HuH-7.5 (cell line): ENCODE data around the gene TP53RK.
A peak's percentile ranks its signal among the peaks of the same experiment; 100 is the strongest.
"Not testable (repeated sequence)": the region's sequence is repeated elsewhere in the genome, so short reads cannot be mapped to it uniquely, and the experiment has no call there.

Experiments
- DNase-seq: peaks from one replicate; pipeline ENCODE4 v3.0.0; 2011; ENCODE audit warnings: low spot score

Gene TP53RK

DNA sequence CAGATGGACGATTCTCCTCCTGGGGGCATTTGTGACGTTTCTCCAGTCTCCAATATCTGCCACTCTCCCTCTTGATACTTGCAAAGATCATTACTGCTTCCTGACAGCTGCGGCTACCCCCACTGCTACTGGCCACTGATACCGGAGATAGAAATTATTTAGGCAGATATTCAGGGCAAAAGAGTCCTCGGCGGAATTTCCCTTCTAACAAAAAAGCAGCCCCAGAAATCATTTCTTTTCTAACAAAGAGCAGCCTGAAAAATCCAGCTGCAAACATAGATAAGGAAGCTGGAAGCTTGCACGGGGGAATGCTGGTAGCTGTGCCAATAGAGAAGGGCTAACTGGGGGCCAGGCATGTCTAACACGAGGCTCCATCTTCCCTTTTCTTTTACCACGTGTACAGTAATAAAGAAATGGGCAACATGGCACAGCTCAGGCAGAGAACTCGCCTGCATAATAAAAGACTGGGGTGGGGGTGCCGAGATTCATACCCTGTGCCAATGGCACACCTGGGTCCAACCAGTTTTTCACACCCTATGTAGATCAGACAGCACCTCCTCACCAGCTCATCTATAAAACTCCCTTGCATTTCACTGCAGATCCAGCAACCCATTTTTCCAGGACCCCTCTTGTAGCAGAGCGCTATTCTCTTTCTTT, 6.1 kb downstream of the TP53RK start:
- no peak for DNase-seq

DNA sequence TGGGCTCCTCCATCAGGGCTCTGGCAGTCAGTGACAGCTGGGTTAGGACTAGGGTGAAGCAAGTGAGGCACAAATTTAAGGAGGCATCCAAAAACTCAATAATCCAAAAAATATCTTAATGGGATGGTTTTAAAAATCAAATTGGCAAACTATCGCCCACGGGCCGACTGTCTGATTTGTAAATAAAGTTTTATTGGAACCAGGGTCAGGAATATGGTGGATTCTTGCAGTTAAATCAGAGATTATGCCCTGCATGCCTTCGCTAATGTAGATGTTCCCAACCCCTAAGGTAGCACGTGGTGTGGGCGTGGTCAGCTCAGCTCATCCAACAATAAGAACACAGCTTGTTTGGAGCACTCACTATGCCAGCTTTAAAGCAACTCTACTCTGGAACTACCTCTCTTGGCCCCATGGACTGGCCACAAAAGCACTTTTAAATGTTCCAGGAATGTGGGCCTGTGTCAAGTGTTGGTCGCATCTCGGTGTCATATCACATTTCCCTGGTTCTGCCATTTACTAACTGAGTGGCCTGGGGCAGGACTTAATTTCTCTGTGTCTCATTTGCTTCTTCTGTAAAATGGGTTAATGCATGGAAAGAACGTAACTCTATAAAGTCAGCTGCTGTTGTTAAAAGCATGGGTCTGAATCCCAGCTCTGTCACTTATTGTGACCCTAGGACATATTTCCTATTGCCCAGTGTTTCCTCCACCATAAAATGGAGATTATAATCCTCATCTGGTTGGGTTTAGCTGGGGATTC, 7.0 kb downstream of the TP53RK start:
- DNase-seq: no peak

DNA sequence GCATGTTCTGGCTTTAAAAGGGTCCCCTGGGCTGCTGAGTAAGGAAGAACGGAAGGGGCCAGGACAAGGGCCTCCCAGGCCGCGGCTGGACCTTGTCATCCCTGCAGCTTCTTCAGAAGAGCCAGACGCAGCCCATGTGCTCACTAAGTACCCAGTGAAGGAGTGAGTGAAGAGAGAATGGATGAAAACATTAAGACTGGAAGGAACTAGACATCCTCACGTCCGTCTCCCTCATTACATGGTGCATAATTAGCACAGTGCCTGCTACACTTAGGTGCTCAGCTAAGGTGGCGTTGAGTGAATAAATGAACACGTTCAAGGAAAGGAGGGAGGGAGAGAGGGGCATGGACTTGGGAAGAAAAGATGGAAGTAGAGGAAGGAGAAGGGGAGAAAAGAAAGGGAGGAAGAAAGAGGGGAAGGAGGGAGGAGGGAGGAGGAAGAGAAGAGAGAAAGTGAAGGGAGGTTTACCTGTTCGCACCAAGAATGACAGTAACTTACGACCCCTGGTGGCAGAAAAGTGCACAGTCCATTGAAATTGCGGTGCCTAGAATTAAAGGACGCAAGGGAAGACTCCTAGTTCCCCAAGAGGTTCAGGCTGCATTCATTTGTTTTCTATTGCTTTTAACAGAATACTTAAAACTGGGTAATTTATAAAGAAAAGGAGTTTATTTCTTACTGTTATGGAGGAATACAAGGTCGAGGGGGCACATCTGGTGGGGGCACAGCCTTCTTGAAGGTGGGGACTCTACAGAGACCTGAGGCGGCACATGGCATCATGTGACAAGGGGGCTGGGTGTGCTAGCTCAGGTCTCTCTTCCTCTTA, 8.0 kb downstream of the TP53RK start:
- DNase-seq: peak; percentile 42

DNA sequence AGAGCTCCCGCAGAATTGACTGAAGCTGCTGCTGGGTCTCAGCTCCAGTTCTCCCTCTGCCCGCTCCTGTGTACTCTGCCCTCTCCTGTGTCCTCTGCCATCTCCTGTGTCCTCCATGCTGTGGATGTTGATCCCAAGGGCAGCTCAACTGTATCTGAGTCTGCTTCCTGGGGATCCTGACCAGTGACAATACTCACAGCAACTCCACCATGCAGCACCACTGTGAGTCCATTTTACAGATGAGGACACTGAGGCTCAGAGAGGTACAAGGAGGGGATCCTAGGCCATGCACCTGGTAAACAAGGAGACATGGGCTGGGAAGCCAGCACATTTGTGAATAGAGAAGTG, 8.6 kb downstream of the TP53RK start:
- DNase-seq: no peak

DNA sequence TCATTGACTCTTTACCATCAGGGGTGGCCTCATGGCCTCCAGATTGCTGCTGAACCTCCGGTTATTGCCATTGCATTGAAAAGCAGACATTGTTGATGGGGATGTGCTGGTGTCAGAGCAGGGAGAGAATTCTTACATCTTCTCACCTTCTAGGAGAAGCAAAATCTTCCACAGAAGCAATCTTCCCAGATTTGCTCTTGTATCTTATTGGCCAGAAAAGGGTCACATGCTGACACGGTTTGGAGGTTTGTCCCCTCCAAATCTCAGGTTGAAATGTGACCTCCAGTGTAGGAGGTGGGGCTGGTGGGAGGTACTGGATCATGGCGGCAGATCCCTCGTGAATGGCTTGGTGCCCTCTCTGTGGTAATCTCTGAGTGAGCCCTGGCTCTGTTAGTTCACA, 10.7 kb downstream of the TP53RK start:
- no peak for DNase-seq

DNA sequence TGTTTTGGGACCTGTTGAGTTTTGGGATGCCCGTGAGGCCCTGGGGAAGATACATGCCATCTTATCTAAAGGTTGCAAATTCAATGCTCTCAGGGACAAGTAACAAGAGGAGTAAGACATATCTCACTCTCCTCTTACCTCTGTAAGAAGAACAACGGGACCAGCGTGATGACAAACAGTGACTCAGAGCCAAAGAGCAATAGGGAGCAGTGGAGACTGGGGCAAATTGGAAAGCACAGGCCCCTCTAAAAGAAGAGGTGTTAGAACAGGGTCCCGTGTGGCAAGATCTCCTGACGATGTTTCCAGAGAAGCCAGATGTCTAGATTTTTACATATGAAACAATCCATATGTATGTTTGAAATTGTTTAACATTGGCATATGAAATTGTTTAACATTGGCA, 11.6 kb downstream of the TP53RK start:
- DNase-seq: no peak

DNA sequence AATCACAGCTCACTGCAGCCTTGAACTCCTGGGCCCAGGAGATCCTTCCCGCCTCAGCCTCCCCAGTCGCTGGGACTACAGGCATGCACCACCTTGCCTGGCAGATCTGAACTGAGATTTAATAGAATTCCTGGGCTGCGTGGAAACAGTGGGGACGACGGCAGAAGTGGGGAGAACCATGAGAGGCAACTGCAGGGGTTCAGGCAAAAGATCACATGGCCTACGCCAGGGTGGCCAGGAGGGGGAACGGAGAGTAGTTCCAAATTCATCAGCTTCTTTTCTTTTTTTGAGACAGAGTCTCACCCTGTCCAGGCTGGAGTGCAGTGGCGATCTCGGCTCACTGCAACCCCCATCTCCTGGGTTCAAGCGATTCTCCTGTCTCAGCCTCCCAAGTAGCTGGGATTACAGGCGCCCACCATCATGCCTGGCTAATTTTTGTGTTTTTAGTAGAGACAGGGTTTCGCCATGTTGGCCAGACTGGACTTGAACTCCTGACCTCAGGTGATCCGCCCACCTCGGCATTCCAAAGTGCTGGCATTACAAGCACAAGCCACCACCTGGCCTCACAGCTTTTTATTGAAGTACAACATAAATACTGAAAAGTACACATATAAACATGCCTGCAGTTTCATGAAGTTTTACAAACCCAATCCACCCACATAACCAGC, 12.5 kb downstream of the TP53RK start:
- DNase-seq: not testable (repeated sequence)

DNA sequence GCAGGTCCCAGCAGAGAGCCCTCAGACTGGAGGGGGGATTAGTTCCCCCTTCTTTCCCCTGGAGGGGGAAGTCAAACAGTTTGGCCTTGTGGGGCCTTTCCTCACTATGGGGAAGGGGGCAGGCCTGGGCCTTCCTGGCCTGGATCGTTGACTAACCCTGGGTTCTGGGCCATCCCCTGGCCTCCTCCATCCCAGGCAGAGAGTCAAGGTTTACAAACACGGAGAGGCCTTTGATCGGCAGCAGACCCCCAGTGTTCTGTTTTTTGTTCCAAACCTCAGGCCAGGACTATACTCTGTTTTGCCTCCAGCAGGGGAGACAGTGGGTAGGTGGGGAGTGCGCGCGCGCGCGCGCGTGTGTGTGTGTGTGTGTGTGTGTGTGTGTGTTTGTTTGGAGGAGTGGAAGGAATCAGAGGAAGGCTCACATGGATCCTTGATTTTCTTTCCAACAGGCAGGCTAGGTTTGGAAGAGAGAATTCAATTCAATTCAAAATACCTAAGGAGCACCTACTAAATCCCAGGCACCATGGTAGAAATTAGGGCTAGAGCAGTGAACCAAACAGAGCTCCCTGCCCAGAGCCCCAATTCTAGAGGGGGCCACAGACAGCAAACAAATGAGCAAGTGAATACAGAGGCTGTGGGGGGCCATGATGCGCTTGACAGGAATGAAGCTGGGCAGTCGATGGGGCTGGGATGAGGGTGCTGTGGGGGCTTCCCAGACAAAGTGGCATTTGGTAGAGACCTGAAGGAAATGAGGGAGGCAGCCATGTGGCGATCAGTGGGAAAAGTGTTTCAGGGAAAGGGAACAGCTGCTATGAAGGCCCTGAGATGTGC, 14.8 kb downstream of the TP53RK start:
- no peak for DNase-seq

DNA sequence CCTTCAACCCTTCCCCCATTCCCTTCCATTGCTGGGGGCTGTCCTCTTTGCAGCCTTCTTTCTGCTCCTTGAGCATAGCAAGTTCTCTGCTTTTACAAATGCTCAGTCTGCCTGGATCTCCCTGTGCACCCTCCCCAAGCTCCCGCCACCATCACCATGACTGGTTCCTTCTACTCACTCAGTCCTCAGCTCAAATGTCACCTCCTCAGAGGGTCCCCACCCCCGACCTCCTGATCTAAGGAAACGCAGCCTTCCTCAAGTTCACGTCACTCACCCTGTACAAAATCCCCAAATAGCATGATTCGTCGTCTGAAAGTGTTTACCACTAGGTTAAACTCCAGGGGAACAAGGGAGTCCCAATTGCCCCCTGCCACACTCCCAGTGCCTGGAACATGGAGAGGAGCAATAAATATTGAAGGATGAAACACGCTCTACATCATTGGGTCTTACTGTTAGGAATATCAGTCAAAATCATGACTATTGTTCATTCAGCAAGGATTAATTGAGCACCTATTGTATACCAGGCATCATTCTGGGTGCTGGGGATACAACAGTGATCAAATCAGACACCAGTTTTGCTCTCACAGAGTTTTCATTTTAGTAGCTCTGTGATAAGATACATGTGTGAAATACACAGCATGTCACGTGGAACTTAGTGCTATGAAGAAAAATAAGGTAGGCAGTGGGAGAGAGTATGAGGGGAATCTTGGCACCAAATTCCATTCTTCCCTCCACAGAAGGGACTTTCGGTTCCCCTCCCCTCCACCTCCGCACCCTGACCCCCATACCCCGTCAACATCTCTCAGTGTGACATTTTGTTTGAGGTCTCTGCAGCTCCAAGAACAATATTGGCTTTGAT, 15.6 kb downstream of the TP53RK start:
- no peak for DNase-seq

DNA sequence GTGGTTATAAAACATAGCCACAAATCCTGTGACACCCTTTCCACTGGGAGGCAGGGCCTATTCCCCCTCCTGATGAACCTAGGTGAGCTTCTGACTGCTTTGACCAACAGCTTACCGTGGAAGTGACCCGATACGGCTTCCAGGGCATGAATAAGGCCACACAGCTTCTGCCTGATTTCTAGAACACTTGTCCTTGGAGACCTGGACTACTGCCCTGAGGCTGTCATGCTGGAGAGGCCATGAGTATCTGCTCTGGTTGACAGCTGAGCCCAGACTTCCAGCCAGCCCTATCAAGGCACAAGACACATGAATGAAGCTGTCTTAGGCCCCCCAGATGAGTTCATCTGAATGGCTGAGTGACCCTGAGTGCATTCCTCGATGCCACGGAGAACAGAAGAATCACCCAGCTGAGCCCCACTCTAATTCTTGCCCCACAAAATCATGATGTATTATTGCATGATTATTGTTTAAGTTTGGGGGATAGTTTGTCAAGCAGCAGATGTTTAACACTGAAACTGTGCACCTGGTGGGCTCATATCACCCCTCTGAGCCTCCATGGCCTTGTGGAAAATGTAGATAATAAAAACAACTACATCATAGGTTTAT, 16.6 kb downstream of the TP53RK start:
- no peak for DNase-seq

DNA sequence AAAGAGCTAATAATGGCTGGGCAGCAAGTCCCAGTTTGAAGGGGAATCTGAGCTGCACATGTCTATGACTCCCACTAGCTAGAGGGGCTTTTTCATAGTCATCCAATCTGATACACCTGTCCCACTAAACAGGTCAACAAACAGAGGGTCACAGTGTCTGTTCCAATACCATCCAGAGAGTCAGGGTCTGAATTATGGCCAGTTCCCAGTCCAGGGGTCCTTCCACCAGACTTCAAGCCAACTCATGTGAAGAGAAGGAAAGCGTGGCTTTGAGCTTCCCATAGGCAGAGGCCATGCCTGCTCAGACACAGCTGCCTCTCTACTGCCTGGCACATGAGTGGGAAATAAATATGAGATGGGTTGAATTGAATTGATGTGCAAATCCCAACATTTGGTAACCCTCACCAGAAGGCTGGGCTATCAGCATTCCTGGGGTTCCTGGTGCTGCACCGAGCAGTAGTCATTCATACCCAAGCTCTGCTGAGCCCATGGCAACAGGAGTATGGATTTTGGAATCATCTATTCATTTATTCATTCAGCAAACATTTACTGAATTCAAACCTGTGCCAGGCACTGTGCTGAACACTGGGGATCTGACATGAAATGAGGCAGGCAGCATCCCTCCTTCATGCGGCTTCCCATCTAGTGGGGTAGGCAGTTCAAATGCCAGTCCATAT, 17.2 kb downstream of the TP53RK start:
- no peak for DNase-seq

DNA sequence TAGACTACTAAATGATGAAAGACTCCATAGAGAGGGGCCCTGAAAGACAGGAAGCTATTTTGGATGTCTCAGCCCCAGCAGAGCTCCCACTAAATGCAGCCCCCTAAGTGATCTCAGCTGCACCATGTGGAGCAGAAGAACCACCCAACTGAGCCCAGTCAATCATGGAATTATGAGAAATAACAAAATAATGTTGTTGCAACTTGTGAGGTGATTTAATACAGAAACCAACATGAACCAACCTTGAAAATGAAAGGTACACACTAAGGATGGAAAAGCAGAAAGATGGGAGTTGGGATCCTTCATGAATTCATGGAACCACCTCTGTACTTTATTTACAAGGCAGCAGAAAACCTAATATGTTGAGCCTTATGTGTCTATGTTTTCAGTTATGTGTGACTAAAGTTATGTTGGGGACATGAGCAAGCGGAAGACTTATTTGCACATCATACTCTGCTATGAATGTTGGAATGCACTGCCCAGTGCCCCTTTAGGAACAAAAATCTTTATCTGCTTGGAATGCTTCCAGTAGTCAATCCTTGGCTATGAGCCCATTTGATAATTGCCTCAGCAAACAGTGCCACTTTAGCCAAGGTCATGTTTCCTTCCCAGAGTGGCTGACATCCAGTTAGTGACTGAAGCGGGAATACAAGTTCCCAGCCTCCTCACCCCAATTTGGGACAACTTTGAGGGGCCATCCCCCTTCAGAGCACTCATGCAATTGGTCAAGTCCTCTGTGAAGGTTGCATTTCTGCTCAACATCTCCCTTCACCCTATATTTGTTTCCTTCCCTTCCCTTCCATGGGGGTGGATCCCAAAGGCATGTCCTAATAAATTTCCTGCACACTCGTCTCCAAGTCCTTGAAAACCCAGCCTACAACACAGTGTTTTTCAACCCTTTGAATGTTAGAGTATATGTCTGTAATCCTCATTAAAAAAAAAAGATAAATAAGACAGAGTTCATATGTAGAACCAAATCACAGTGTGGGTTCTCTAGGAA, 18.4 kb downstream of the TP53RK start:
- peak; percentile 41 for DNase-seq

DNA sequence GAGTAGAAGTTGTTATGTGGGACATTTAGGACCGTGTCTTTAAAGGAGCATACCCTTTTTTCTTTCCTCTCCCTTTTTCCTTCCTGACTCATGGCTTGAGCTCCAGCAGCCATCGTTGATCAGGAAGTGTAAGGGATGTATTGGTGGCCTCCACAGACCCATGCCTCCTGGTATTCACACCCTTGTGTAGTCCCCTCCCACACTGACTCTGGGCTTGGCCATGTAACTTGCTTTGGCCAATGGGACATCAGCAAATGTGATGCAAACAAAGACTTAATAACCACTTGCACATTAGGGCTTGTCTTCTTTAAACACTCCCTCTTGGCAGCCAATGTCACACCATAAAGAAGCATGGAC, 19.0 kb downstream of the TP53RK start:
- DNase-seq: no peak

DNA sequence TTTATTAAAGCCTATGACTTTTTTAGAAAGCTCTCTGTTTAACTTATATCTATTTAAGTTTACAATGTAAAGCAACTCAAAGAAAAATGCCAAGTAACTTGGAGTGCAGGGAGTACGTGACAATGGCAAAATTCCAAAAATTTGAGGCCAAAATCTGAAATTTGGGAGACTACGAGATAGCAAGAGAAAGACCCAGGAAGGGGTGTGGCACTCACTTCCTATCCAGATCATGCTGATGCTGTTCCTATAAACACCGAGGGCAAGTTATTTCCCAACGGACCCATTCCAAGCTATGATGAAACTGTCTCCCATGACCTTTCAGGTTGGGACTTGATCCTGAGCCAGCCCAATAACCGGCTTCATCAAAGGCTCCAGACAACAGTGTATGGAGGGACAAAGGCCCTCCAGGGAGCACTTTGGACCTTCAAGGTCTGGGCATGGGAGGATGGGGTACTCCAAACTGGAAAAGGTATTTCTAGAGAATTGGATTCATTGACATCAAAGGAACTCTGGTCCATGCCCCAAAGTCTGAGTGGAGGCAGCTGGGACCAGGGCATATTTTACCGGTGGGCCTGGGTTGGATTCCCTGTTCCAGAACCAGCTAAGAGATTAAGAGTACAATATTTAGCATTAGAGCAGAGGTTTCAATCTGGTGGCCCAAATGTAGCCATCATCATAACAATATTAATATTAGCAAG, 22.3 kb downstream of the TP53RK start:
- no peak for DNase-seq

DNA sequence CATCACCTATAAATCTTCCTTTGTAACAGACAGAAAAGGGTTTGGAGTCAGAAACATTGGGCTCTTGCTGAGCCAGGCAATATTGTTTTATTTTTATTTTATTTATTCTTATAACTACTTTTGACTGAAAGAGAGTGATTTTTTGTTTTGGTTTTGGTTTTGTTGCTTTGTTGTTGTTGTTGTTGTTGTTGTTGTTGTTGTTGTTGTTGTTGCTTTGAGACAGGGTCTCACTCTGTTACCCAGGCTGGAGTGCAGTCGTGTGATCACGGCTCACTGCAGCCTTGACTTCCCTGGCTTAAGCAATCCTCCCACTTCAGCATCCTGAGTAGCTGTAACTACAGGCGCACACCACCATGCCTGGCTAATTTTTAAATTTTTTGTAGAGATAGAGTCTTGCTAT, 22.9 kb downstream of the TP53RK start:
- no peak for DNase-seq

DNA sequence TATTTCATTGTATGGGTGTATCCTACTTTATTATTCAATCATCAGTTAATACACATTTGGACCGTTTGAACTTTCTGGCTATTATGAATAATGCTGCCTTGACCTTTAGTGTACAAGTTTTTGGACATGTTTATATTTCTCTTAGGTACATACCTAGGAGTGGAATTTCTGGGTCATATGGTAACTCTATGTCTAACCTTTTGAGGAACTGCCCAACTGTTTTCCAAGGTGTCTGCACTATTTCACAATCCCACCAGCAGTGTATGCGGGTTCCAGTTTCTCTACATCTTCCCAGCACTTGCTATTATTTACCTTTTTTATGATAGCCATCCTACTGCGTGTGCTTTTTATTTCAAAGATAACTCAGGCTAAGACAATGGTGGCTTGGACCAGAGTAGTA, 23.6 kb downstream of the TP53RK start:
- no peak for DNase-seq

DNA sequence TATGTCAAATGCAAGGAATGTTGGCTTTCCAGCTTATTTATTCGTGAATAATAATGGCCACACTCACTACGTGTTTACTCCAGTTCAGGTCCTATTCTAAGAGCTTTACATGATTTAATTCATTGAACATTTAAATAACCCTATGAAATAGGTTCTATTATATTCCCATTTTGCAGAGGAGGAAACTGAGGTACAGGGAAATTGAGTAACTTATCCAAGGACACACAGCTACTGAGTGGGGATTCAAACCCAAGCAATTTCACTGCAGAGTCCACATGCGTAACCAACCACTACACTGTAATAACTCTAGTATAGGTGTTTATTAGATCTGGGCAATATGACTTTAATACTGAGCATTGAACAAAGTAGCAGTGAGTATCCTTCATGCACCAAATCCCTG, 25.7 kb downstream of the TP53RK start:
- no peak for DNase-seq

DNA sequence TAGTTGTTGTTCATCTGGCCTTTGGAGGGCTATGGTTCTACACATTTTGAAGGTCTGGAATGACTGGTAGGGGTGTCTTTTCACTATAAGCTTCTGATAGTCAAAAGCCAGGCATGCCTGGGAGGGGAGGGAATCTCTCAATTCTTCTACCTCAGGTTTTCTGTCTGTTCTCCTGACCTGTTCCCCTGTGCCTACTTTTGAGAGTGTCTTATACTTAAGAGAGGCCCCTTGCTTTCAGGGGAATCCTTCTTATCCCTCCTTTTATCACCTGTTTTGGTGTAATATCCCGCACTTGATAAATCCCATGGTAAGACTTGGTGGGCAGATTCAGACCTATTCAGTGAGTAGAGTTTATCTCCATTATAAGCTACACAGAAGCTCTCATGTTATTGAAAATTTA, 27.6 kb downstream of the TP53RK start:
- no peak for DNase-seq
